Ishikawa (cell line): ENCODE measurements around the gene NKAP.

ENCODE experiments used
- CEBPB ChIP-seq: IDR thresholded peaks from 2 replicates; pipeline ENCODE4 v1.6.1; 2012
- CREB1 ChIP-seq: IDR thresholded peaks from 2 replicates; pipeline ENCODE4 v1.6.1; 2012; ENCODE audit warnings: low read depth
- EGR1 ChIP-seq: IDR thresholded peaks from 2 replicates; pipeline ENCODE4 v1.6.1; 2012
- EP300 ChIP-seq: IDR thresholded peaks from 2 replicates; pipeline ENCODE4 v1.6.1; 2012; ENCODE audit warnings: borderline replicate concordance
- FOXM1 ChIP-seq: IDR thresholded peaks from 2 replicates; pipeline ENCODE4 v1.6.1; 2012; ENCODE audit warnings: low read depth, borderline replicate concordance
- NFIC ChIP-seq: IDR thresholded peaks from 2 replicates; pipeline ENCODE4 v1.6.1; 2012
- RAD21 ChIP-seq: IDR thresholded peaks from 2 replicates; pipeline ENCODE4 v1.6.1; 2012; ENCODE audit warnings: low read depth
- TAF1 ChIP-seq: IDR thresholded peaks from 2 replicates; pipeline ENCODE4 v1.6.1; 2012; ENCODE audit warnings: low read depth, mild to moderate bottlenecking
- TCF12 ChIP-seq: IDR thresholded peaks from 2 replicates; pipeline ENCODE4 v1.6.1; 2012; ENCODE audit warnings: low read depth
- TEAD4 ChIP-seq: IDR thresholded peaks from 2 replicates; pipeline ENCODE4 v1.6.1; 2012
- YY1 ChIP-seq: IDR thresholded peaks from 2 replicates; pipeline ENCODE4 v1.6.1; 2012; ENCODE audit warnings: low read depth
- ZBTB7A ChIP-seq: IDR thresholded peaks from 2 replicates; pipeline ENCODE4 v1.6.1; 2012; ENCODE audit warnings: low read depth
- TF ChIP-seq, protein P1 (sequence below): IDR thresholded peaks from 2 replicates; pipeline ENCODE4 v1.6.1; 2012
- TF ChIP-seq, protein P2 (sequence below): IDR thresholded peaks from 2 replicates; pipeline ENCODE4 v1.6.1; 2012; ENCODE audit warnings: low read depth, mild to moderate bottlenecking
- TF ChIP-seq, protein P3 (sequence below): IDR thresholded peaks from 2 replicates; pipeline ENCODE4 v1.6.1; 2012

Gene NKAP

DNA sequence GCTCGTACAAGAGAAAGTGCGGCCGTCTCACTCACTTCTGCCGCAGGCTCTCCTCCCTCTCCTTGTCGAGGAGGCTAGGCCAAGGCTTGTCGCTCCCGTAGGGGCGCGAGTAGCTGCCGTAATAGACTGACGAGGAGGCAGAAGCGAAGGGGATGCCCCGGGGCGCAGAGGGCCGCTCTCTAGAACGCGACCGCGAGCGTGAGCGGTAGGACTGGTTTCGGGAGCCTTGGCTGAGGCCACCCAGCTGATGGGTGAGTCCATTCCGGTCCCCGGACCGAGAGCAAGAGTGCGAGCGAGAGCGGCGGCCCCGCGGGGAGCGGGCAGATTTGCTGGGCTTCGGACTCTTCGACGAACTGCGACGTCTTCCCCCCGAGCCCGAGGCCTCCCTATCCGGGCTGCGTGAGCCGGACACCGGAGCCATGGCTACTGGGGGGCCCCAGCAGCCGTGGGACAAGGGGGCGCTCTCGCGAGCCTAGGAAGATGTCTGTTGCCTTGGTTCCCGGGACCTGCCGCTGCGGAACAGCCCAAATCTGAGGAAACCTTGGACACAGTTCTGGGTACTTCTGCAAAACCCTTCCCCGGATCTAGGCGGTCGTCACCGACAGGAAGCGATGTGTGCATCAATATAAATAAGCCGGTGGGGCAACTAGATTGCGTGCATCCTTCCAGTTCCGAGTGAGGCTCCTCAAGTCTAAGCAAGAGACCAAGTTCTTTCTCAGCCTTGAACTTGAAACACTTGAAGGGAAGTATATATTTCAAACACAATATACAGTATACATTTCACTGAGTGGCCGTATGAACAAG, at the start of gene NKAP:
Gene NKAP, minus strand, starts transcription at position 567 of the 804 bp plus-strand sequence. Its CDS starts 146 bp downstream, at position 421.
- TF ChIP-seq CEBPB (no peak), EP300 (no peak), FOXM1 (no peak), EGR1 (no peak), NFIC (peak; percentile 37; the same call in 1 of the 2 replicates), CREB1 (0 out of 2 replicates have a peak, but pooled peaks have one; percentile 24), TCF12 (peak; percentile 22; the same call in 1 of the 2 replicates), YY1 (no peak; the same call in 1 of the 2 replicates), TAF1 (peak; percentile 66; the same call in 1 of the 2 replicates), RAD21 (no peak), TEAD4 (no peak), ZBTB7A (no peak)
- TF ChIP-seq, protein P1, sequence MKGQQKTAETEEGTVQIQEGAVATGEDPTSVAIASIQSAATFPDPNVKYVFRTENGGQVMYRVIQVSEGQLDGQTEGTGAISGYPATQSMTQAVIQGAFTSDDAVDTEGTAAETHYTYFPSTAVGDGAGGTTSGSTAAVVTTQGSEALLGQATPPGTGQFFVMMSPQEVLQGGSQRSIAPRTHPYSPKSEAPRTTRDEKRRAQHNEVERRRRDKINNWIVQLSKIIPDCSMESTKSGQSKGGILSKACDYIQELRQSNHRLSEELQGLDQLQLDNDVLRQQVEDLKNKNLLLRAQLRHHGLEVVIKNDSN, result peak; percentile 42
- TF ChIP-seq, protein P2, sequence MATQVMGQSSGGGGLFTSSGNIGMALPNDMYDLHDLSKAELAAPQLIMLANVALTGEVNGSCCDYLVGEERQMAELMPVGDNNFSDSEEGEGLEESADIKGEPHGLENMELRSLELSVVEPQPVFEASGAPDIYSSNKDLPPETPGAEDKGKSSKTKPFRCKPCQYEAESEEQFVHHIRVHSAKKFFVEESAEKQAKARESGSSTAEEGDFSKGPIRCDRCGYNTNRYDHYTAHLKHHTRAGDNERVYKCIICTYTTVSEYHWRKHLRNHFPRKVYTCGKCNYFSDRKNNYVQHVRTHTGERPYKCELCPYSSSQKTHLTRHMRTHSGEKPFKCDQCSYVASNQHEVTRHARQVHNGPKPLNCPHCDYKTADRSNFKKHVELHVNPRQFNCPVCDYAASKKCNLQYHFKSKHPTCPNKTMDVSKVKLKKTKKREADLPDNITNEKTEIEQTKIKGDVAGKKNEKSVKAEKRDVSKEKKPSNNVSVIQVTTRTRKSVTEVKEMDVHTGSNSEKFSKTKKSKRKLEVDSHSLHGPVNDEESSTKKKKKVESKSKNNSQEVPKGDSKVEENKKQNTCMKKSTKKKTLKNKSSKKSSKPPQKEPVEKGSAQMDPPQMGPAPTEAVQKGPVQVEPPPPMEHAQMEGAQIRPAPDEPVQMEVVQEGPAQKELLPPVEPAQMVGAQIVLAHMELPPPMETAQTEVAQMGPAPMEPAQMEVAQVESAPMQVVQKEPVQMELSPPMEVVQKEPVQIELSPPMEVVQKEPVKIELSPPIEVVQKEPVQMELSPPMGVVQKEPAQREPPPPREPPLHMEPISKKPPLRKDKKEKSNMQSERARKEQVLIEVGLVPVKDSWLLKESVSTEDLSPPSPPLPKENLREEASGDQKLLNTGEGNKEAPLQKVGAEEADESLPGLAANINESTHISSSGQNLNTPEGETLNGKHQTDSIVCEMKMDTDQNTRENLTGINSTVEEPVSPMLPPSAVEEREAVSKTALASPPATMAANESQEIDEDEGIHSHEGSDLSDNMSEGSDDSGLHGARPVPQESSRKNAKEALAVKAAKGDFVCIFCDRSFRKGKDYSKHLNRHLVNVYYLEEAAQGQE, result no peak
- TF ChIP-seq, protein P3, sequence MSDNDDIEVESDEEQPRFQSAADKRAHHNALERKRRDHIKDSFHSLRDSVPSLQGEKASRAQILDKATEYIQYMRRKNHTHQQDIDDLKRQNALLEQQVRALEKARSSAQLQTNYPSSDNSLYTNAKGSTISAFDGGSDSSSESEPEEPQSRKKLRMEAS, result 0 out of 2 replicates have a peak, but pooled peaks have one; percentile 36

DNA sequence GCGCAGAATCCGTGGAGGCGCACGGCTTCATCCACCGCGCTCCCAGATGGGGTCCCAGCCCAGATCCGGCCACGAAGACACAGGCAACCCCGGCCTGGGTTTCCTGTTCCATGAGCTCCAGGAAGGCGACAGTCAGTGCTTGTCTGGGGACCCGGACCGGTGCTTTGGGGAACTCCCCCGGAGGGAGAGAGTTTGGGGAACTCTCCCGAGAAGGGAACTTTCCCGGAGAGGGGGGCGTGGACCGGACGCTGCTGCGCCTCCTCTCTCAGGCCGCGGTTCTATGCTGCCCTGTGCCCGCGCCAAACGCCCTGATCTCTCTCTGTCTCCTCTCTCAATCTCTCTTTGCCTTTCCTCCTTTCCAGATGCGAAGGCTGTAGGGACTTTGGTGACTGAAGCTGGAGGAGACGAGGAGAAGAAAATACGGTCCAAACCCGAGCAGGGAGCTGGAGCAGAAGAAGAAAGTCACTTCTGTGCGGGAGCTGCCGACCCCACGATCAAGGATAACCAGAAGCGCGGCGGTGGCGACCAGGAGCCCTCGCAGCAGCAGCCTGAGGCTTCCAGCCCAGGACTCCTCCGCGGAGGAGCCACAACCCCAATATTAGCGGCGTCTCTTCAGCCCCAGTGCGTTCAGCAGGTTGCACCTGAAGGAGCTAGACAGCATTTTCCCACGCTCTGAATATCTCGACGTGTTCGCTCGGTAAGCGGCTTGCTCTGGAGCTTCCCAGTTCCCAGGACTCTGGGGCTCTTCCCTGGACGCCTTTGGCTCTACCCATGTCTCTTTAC, 47.6 kb upstream of the NKAP start:
- no peak for TF ChIP-seq CREB1
- TF ChIP-seq ZBTB7A, result no peak
- TF ChIP-seq FOXM1, result no peak
- no peak for TF ChIP-seq EGR1
- no peak for TF ChIP-seq TAF1
- TF ChIP-seq RAD21, result no peak
- no peak for TF ChIP-seq CEBPB
- TF ChIP-seq, protein P1, result no peak
- TF ChIP-seq EP300, result no peak
- no peak for TF ChIP-seq NFIC
- no peak for TF ChIP-seq TEAD4
- TF ChIP-seq TCF12, result no peak
- TF ChIP-seq, protein P2, result no peak
- TF ChIP-seq, protein P3, result no peak
- no peak for TF ChIP-seq YY1

DNA sequence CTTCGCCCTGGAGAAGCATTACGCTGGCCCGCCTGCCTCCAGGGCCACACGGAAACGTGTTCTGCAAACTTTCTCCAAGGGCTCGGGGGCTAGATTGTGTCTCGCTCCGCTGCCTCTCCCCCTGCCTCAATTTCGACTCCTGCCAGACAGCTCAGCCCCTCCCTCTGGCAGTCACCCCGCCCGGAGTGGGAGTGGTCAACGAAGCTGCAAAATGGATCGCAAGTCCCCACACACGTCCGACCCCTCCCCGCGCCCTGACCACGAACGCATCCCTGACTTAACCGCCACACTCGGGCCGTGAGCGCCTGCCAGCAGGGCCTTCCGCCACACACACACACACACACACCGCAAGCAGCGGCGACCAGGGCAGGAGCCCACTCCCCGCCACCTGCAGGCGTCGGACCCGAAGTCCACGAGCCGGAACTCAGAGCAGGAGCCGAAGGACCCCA, 47.0 kb upstream of the NKAP start:
- TF ChIP-seq TCF12 (no peak), CEBPB (no peak), CREB1 (no peak), EGR1 (no peak)
- TF ChIP-seq, protein P2, result no peak
